ENCODE data around the gene TMEM139.
"Not testable (repeated sequence)": the region's sequence is repeated elsewhere in the genome, so short reads cannot be mapped to it uniquely, and the experiment has no call there.

TMEM139 gene

GRCh38 chr7:143259765-143260164, 25.0 kb upstream of the TMEM139 start:
- no peak for DNase-seq

- DNase-seq = no peak
Observed at GRCh38 chr7:143261901-143262300, 22.9 kb upstream of the TMEM139 start.

GRCh38 chr7:143263266-143264195, 21.2 kb upstream of the TMEM139 start, which contains the start of gene GSTK1:
GSTK1 (plus strand) TSS chr7:143263441; CDS start chr7:143263514, 73 bp downstream.
- DNase-seq = peak; percentile 89

GRCh38 chr7:143264196-143264568, 20.6 kb upstream of the TMEM139 start:
- DNase-seq = not testable (repeated sequence)

- DNase-seq = no peak
Observed at GRCh38 chr7:143265017-143265693, 19.6 kb upstream of the TMEM139 start.

GRCh38 chr7:143269251-143269650, 15.5 kb upstream of the TMEM139 start:
- DNase-seq = no peak

GRCh38 chr7:143271240-143271639, 13.5 kb upstream of the TMEM139 start:
- DNase-seq = no peak

GRCh38 chr7:143272871-143273270, 11.9 kb upstream of the TMEM139 start:
- no peak for DNase-seq

GRCh38 chr7:143279186-143280098, 5.3 kb upstream of the TMEM139 start:
- no peak for DNase-seq

GRCh38 chr7:143280160-143280559, 4.6 kb upstream of the TMEM139 start:
- DNase-seq = no peak

- DNase-seq = no peak
Observed at GRCh38 chr7:143280566-143280965, 4.2 kb upstream of the TMEM139 start.

- no peak for DNase-seq
Observed at GRCh38 chr7:143281529-143281928, 3.2 kb upstream of the TMEM139 start.

- no peak for DNase-seq
Observed at GRCh38 chr7:143282124-143282523, 2.6 kb upstream of the TMEM139 start.

- no peak for DNase-seq
Observed at GRCh38 chr7:143283381-143283780, 1.4 kb upstream of the TMEM139 start.

- DNase-seq = no peak
Observed at GRCh38 chr7:143285470-143285778, 666 bp downstream of the TMEM139 start.

- no peak for DNase-seq
Observed at GRCh38 chr7:143285806-143286521, 1.2 kb downstream of the TMEM139 start.

- no peak for DNase-seq
Observed at GRCh38 chr7:143286522-143286890, 1.7 kb downstream of the TMEM139 start.

- no peak for DNase-seq
Observed at GRCh38 chr7:143287339-143287934, 2.7 kb downstream of the TMEM139 start.

GRCh38 chr7:143287935-143288826, 3.4 kb downstream of the TMEM139 start, which contains the start of gene CASP2:
CASP2 (plus strand) TSS chr7:143288351; CDS start chr7:143288456, 105 bp downstream.
- DNase-seq = peak; percentile 98

- no peak for DNase-seq
Observed at GRCh38 chr7:143288836-143289235, 4.1 kb downstream of the TMEM139 start.

- DNase-seq = no peak
Observed at GRCh38 chr7:143289421-143289820, 4.7 kb downstream of the TMEM139 start.
